ENCODE data around the gene KCNIP4.

GRCh38 chr4:21986307-21986706 lies 37.7 kb upstream of the KCNIP4 start:
- TF ChIP-seq POLR2AphosphoS5 (IDR thresholded peaks at IDR 0.05; ENCODE audit: low read depth), result no peak
- TF ChIP-seq CTCF (IDR thresholded peaks at IDR 0.05; ENCODE audit: insufficient read depth, low read length), result no peak

Data from HL-60 (cell line).